VCaP (cell line): Measurements from ENCODE around the gene DYDC2.

Experiments used
- H3K27ac ChIP-seq: fragments of 450-650 bp; 2 replicates; pipeline ENCODE4 v1.5.1; 2017
- CTCF ChIP-seq: fragments of 450-650 bp; conservative IDR thresholded peaks from 2 replicates; pipeline ENCODE4 v1.5.1; 2017; ENCODE audit warnings: mild to moderate bottlenecking, moderate library complexity

Gene DYDC2

GRCh38 chr10:80371467-80371866 lies 14.9 kb downstream of the DYDC2 start:
- no peak overlapping the region for H3K27ac ChIP-seq
- TF ChIP-seq CTCF: no peak

GRCh38 chr10:80372675-80373074 lies 16.1 kb downstream of the DYDC2 start:
- no peak overlapping the region for H3K27ac ChIP-seq
- TF ChIP-seq CTCF: no peak

- no peak for TF ChIP-seq CTCF
- H3K27ac ChIP-seq: no peak overlapping the region
Measured at GRCh38 chr10:80373502-80373901, 16.9 kb downstream of the DYDC2 start.

- H3K27ac ChIP-seq: no peak overlapping the region
- no peak for TF ChIP-seq CTCF
Measured at GRCh38 chr10:80379701-80380100, 23.1 kb downstream of the DYDC2 start.

- TF ChIP-seq CTCF: no peak
- no peak overlapping the region for H3K27ac ChIP-seq
Measured at GRCh38 chr10:80380185-80380584, 23.6 kb downstream of the DYDC2 start.

GRCh38 chr10:80382989-80383388 lies 26.4 kb downstream of the DYDC2 start:
- H3K27ac ChIP-seq: no peak overlapping the region
- TF ChIP-seq CTCF: peak; percentile 80

GRCh38 chr10:80390740-80391139 lies 34.2 kb downstream of the DYDC2 start:
- H3K27ac ChIP-seq: no peak overlapping the region

More at GRCh38 chr10:80390740-80391139, 34.2 kb downstream of the DYDC2 start:
- no peak for TF ChIP-seq CTCF
